Osteocyte (in vitro differentiated cells): ENCODE measurements around the gene TEX54. TPM values are rescaled to one million over a fixed set of nuclear protein-coding genes. Genes with fewer than 3 reads are reported as not detected.
A peak's percentile ranks its signal among the peaks of the same experiment; 100 is the strongest.

ENCODE experiments used
- DNase-seq: peaks from one replicate; pipeline ENCODE4 v3.0.0; 2021; ENCODE audit warnings: mixed read lengths; ENCODE audit not compliant: unreplicated experiment; ENCODE audit errors: extremely low spot score
- H3K27ac Mint-ChIP-seq: one replicate; pipeline ENCODE4 v1.8.0; 2021; ENCODE audit warnings: mild to moderate bottlenecking, mixed read lengths; ENCODE audit not compliant: unreplicated experiment
- H3K27me3 Mint-ChIP-seq: one replicate; pipeline ENCODE4 v1.8.0; 2021; ENCODE audit warnings: mixed read lengths; ENCODE audit not compliant: unreplicated experiment
- H3K36me3 Mint-ChIP-seq: one replicate; pipeline ENCODE4 v1.8.0; 2021; ENCODE audit warnings: mixed read lengths; ENCODE audit not compliant: unreplicated experiment
- H3K4me1 Mint-ChIP-seq: one replicate; pipeline ENCODE4 v1.8.0; 2021; ENCODE audit warnings: mixed read lengths; ENCODE audit not compliant: unreplicated experiment
- H3K4me3 Mint-ChIP-seq: one replicate; pipeline ENCODE4 v1.8.0; 2021; ENCODE audit warnings: mild to moderate bottlenecking, moderate library complexity, mixed read lengths; ENCODE audit not compliant: unreplicated experiment
- H3K9me3 Mint-ChIP-seq: one replicate; pipeline ENCODE4 v1.8.0; 2021; ENCODE audit warnings: mixed read lengths; ENCODE audit not compliant: unreplicated experiment
- total RNA-seq: library from RNA; stranded (reverse); gene quantifications from 2 replicates; pipeline ENCODE4 v1.2.1, GENCODE V29; 2021
- TF ChIP-seq, protein P1 (sequence below): fragments of 200-600 bp; sonication (generic); IDR thresholded peaks from 2 replicates; pipeline ENCODE4 v1.5.0; 2021; ENCODE audit warnings: antibody characterized with exemption, mild to moderate bottlenecking, moderate library complexity

The TEX54 gene
- total RNA-seq, 1 donor from 2014 or later, result not detected

- DNase-seq, result no peak
- Mint-ChIP-seq H3K27ac (peak overlapping the region; percentile 100), H3K4me1 (peaks cover 40% of the 10 kb centered on the region), H3K9me3 (no peaks in the 10 kb centered on the region), H3K36me3 (peaks cover 31% of the 10 kb centered on the region), H3K4me3 (peak overlapping the region; percentile 100), H3K27me3 (no peaks in the 10 kb centered on the region)
- TF ChIP-seq, protein P1, sequence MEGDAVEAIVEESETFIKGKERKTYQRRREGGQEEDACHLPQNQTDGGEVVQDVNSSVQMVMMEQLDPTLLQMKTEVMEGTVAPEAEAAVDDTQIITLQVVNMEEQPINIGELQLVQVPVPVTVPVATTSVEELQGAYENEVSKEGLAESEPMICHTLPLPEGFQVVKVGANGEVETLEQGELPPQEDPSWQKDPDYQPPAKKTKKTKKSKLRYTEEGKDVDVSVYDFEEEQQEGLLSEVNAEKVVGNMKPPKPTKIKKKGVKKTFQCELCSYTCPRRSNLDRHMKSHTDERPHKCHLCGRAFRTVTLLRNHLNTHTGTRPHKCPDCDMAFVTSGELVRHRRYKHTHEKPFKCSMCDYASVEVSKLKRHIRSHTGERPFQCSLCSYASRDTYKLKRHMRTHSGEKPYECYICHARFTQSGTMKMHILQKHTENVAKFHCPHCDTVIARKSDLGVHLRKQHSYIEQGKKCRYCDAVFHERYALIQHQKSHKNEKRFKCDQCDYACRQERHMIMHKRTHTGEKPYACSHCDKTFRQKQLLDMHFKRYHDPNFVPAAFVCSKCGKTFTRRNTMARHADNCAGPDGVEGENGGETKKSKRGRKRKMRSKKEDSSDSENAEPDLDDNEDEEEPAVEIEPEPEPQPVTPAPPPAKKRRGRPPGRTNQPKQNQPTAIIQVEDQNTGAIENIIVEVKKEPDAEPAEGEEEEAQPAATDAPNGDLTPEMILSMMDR, result no peak
Observed at GRCh38 chr11:62880231-62880802, 47.7 kb upstream of the TEX54 start.

DNA sequence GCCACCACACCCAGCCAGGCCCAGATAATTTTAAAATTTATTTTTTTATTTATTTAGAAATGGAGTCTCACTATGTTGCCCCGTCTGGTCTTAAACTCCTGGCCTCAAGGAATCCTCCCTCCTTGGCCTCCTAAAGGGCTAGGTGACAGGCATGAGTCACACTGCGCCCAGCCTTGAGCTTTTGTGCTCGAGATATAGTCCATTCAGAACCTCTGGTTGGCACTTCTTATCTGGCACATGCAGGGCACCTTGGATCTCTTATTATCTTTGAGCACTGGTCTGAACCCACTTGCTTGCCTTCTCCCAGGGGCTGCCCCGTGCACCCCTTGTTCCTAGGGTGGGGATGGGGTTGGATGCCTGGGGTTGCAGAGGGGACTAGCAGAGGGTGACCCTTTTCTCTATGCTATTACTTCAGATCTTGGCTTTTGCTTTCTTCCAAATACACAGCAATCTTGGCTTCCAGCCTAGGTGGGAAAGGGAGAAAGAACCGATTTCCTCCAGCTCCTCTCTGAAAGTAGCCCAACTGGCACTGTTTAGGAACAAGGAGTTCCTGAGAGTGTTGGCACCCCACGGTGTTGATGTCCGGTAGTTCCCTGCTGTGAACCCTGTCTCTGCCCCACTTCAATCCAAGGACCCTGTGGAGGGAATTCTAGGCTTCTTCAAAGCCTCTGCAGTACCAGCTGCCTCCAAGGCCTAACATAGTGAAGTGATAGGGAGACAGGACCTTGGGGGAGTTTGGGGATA, 46.8 kb upstream of the TEX54 start:
- peak overlapping the region; percentile 100 for H3K27ac Mint-ChIP-seq
- peak overlapping the region; percentile 100 for H3K4me3 Mint-ChIP-seq
- no peaks in the 10 kb centered on the region for H3K9me3 Mint-ChIP-seq
- H3K4me1 Mint-ChIP-seq, result peaks cover 34% of the 10 kb centered on the region
- DNase-seq, result no peak
- H3K36me3 Mint-ChIP-seq, result peaks cover 28% of the 10 kb centered on the region
- no peaks in the 10 kb centered on the region for H3K27me3 Mint-ChIP-seq
- TF ChIP-seq, protein P1, result no peak

GRCh38 chr11:62876712-62877111, 44.1 kb upstream of the TEX54 start:
- TF ChIP-seq, protein P1, result no peak
- peaks cover 2% of the 10 kb centered on the region for H3K36me3 Mint-ChIP-seq
- no peak for DNase-seq
- H3K4me3 Mint-ChIP-seq, result no peak overlapping the region
- H3K9me3 Mint-ChIP-seq, result no peaks in the 10 kb centered on the region
- H3K4me1 Mint-ChIP-seq, result peaks cover 14% of the 10 kb centered on the region
- H3K27me3 Mint-ChIP-seq, result no peaks in the 10 kb centered on the region
- peak overlapping the region; percentile 39 for H3K27ac Mint-ChIP-seq

DNA sequence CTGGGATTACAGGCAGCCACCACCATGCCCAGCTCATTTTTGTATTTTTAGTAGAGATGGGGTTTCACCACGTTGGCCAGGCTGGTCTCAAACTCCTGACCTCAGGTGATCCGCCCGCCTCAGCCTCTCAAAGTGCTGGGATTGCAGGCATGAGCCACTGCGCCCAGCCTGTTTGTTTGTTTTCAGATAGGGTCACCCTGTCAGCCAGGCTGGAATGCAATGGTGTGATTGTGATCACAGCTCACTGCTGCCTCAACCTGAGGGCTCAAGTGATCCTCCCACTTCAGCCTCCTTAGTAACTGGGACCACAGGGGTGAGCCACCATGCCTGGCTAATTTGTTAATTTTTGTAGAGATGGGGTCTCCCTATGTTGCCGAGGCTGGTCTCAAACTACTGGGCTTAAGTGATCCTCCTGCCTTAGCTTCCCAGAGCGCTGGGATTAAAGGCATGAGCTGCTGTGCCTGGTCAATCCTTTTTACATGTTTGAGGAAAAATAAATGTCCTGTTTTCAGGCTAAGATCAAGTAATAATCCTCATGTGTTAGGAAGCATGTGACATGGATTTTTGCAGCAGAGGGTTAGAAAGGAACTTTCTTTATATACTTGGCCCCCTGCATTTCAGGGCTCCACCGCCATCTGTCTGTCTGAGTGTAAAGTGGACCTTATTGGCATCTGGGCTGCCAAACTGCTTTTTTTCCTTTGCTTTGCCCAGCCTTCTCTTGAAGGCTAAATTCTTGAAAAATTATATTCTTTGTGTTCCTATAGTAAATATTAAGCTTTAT, 43.2 kb upstream of the TEX54 start:
- no peak overlapping the region for H3K27ac Mint-ChIP-seq
- no peaks in the 10 kb centered on the region for H3K27me3 Mint-ChIP-seq
- H3K4me1 Mint-ChIP-seq, result peaks cover 14% of the 10 kb centered on the region
- H3K4me3 Mint-ChIP-seq, result no peak overlapping the region
- TF ChIP-seq, protein P1, result peak; percentile 7
- no peaks in the 10 kb centered on the region for H3K9me3 Mint-ChIP-seq
- H3K36me3 Mint-ChIP-seq, result peaks cover 2% of the 10 kb centered on the region
- DNase-seq, result no peak

GRCh38 chr11:62874851-62875250, 42.2 kb upstream of the TEX54 start:
- peaks cover 2% of the 10 kb centered on the region for H3K36me3 Mint-ChIP-seq
- H3K4me1 Mint-ChIP-seq, result peaks cover 7% of the 10 kb centered on the region
- no peaks in the 10 kb centered on the region for H3K27me3 Mint-ChIP-seq
- H3K27ac Mint-ChIP-seq, result no peak overlapping the region
- TF ChIP-seq, protein P1, result no peak
- H3K4me3 Mint-ChIP-seq, result no peak overlapping the region
- no peaks in the 10 kb centered on the region for H3K9me3 Mint-ChIP-seq
- DNase-seq, result no peak
